ENCODE measurements around the gene FDXR.
A peak's percentile ranks its signal among the peaks of the same experiment; 100 is the strongest.
"Not testable (repeated sequence)": the region's sequence is repeated elsewhere in the genome, so short reads cannot be mapped to it uniquely, and the experiment has no call there.

FDXR gene

GRCh38 chr17:74882517-74883240, 9.9 kb upstream of the FDXR start:
- H3K4me3 Mint-ChIP-seq = no peak overlapping the region
- H3K27me3 Mint-ChIP-seq = peaks cover 27% of the 10 kb centered on the region

GRCh38 chr17:74881073-74881472, 8.3 kb upstream of the FDXR start:
- no peaks in the 10 kb centered on the region for H3K9me3 Mint-ChIP-seq
- H3K4me1 Mint-ChIP-seq = no peaks in the 10 kb centered on the region
- DNase-seq (no peak), ATAC-seq (no peak)
- peaks cover 19% of the 10 kb centered on the region for H3K27me3 Mint-ChIP-seq
- no peak overlapping the region for H3K4me3 Mint-ChIP-seq
- no peak overlapping the region for H3K27ac Mint-ChIP-seq

More at GRCh38 chr17:74882517-74883240, 9.9 kb upstream of the FDXR start:
- no peak overlapping the region for H3K27ac Mint-ChIP-seq
- no peaks in the 10 kb centered on the region for H3K9me3 Mint-ChIP-seq
- H3K4me1 Mint-ChIP-seq = no peaks in the 10 kb centered on the region
- DNase-seq (no peak), ATAC-seq (no peak)

GRCh38 chr17:74879308-74879707, 6.5 kb upstream of the FDXR start:
- Mint-ChIP-seq H3K9me3 (no peaks in the 10 kb centered on the region), H3K4me1 (peaks cover 10% of the 10 kb centered on the region), H3K27ac (no peak overlapping the region), H3K27me3 (peaks cover 6% of the 10 kb centered on the region), H3K4me3 (no peak overlapping the region)
- ATAC-seq (no peak), DNase-seq (no peak)

- Mint-ChIP-seq H3K4me3 (no peak overlapping the region), H3K4me1 (peaks cover 16% of the 10 kb centered on the region), H3K27ac (no peak overlapping the region), H3K9me3 (no peaks in the 10 kb centered on the region), H3K27me3 (no peaks in the 10 kb centered on the region)
- DNase-seq (no peak), ATAC-seq (no peak)
These were observed 5.9 kb upstream of the FDXR start for GRCh38 chr17:74878658-74879057.

- Mint-ChIP-seq H3K27ac (peak overlapping the region in 1 of 2 donors; percentile 12), H3K9me3 (no peaks in the 10 kb centered on the region), H3K4me1 (peaks cover 17% of the 10 kb centered on the region), H3K27me3 (no peaks in the 10 kb centered on the region), H3K4me3 (no peak overlapping the region)
- DNase-seq (no peak), ATAC-seq (no peak)
These were observed 5.1 kb upstream of the FDXR start for GRCh38 chr17:74877592-74878548.

GRCh38 chr17:74875977-74876593, 3.3 kb upstream of the FDXR start:
- DNase-seq (no peak), ATAC-seq (no peak)
- H3K9me3 Mint-ChIP-seq = no peaks in the 10 kb centered on the region
- no peaks in the 10 kb centered on the region for H3K27me3 Mint-ChIP-seq
- H3K4me1 Mint-ChIP-seq = peaks cover 33% of the 10 kb centered on the region
- H3K27ac Mint-ChIP-seq = no peak overlapping the region
- H3K4me3 Mint-ChIP-seq = no peak overlapping the region

- no peak overlapping the region for H3K27ac Mint-ChIP-seq
- DNase-seq (no peak), ATAC-seq (no peak)
- peaks cover 33% of the 10 kb centered on the region for H3K4me1 Mint-ChIP-seq
- H3K9me3 Mint-ChIP-seq = no peaks in the 10 kb centered on the region
- peak overlapping the region in 1 of 2 donors; percentile 24 for H3K4me3 Mint-ChIP-seq
- H3K27me3 Mint-ChIP-seq = no peaks in the 10 kb centered on the region
These were observed 2.6 kb upstream of the FDXR start for GRCh38 chr17:74875155-74875976.

GRCh38 chr17:74874615-74875037, 1.8 kb upstream of the FDXR start:
- peaks cover 33% of the 10 kb centered on the region for H3K4me1 Mint-ChIP-seq
- no peak for ATAC-seq
- peak overlapping the region; percentile 83 to 87 for H3K4me3 Mint-ChIP-seq
- H3K9me3 Mint-ChIP-seq = no peaks in the 10 kb centered on the region
- H3K27ac Mint-ChIP-seq = peak overlapping the region in 1 of 2 donors; percentile 20
- no peaks in the 10 kb centered on the region for H3K27me3 Mint-ChIP-seq
- DNase-seq = no peak

GRCh38 chr17:74873874-74874614, 1.2 kb upstream of the FDXR start:
- Mint-ChIP-seq H3K27me3 (no peaks in the 10 kb centered on the region), H3K9me3 (no peaks in the 10 kb centered on the region), H3K27ac (peak overlapping the region; percentile 98 to 99), H3K4me1 (peaks cover 33% of the 10 kb centered on the region), H3K4me3 (peak overlapping the region; percentile 83 to 87)
- no peak for DNase-seq
- ATAC-seq = no peak

- ATAC-seq (peak; percentile 94), DNase-seq (peak; percentile 98 to 99)
- no peaks in the 10 kb centered on the region for H3K27me3 Mint-ChIP-seq
- H3K4me3 Mint-ChIP-seq = peak overlapping the region; percentile 83 to 87
- H3K27ac Mint-ChIP-seq = peak overlapping the region; percentile 98 to 99
- peaks cover 33% of the 10 kb centered on the region for H3K4me1 Mint-ChIP-seq
- H3K9me3 Mint-ChIP-seq = no peaks in the 10 kb centered on the region
These were observed 461 bp upstream of the FDXR start for GRCh38 chr17:74873037-74873873.

- Mint-ChIP-seq H3K27ac (no peak overlapping the region), H3K4me3 (peak overlapping the region; percentile 83 to 87), H3K27me3 (no peaks in the 10 kb centered on the region), H3K9me3 (no peaks in the 10 kb centered on the region), H3K4me1 (peaks cover 33% of the 10 kb centered on the region)
- no peak for ATAC-seq
- DNase-seq = no peak
These were observed 1.3 kb downstream of the FDXR start for GRCh38 chr17:74871356-74872076.

- ATAC-seq = no peak
These were observed 2.3 kb downstream of the FDXR start for GRCh38 chr17:74870512-74870911.

GRCh38 chr17:74870028-74870427, 2.8 kb downstream of the FDXR start:
- not testable (repeated sequence) for H3K4me3 Mint-ChIP-seq, H3K27me3 Mint-ChIP-seq, H3K9me3 Mint-ChIP-seq, DNase-seq, H3K27ac Mint-ChIP-seq, ATAC-seq
- H3K4me1 Mint-ChIP-seq = peaks cover 30% of the 10 kb centered on the region

More at GRCh38 chr17:74870512-74870911, 2.3 kb downstream of the FDXR start:
- DNase-seq = no peak
- H3K4me1 Mint-ChIP-seq = peaks cover 32% of the 10 kb centered on the region
- no peak overlapping the region for H3K27ac Mint-ChIP-seq
- no peaks in the 10 kb centered on the region for H3K27me3 Mint-ChIP-seq
- no peaks in the 10 kb centered on the region for H3K9me3 Mint-ChIP-seq
- no peak overlapping the region for H3K4me3 Mint-ChIP-seq

Data from stimulated activated naive CD8-positive, alpha-beta T cell treated with anti-CD3 and anti-CD28 coated beads, Interleukin-15, amount 100 ng/mL, for 72 hours (primary cell).